CD4-positive, alpha-beta T cell treated with Interleukin-6 at 100 ng/mL for 8 hours (primary cell): ENCODE measurements around the gene GPN1.
"Not testable (repeated sequence)": the region's sequence is repeated elsewhere in the genome, so short reads cannot be mapped to it uniquely, and the experiment has no call there.

Experiments
- DNase-seq: peaks from one replicate; pipeline ENCODE4 v3.0.0-alpha.2; 2020; ENCODE audit warnings: mixed read lengths, low spot score

The GPN1 gene

GRCh38 chr2:27627963-27628766 is 685 bp upstream of the GPN1 start:
- DNase-seq = no peak

- not testable (repeated sequence) for DNase-seq
Observed at GRCh38 chr2:27630257-27630656, 1.4 kb downstream of the GPN1 start.

- DNase-seq = no peak
Observed at GRCh38 chr2:27634291-27634690, 5.4 kb downstream of the GPN1 start.

GRCh38 chr2:27636766-27637165 is 7.9 kb downstream of the GPN1 start:
- no peak for DNase-seq

- DNase-seq = peak; percentile 6
Observed at GRCh38 chr2:27638037-27638637, 9.3 kb downstream of the GPN1 start.

GRCh38 chr2:27638709-27639108 is 9.9 kb downstream of the GPN1 start:
- DNase-seq = no peak

- DNase-seq = no peak
Observed at GRCh38 chr2:27640722-27641245, 11.9 kb downstream of the GPN1 start.

- no peak for DNase-seq
Observed at GRCh38 chr2:27645197-27645596, 16.3 kb downstream of the GPN1 start.

GRCh38 chr2:27647289-27647688 is 18.4 kb downstream of the GPN1 start:
- DNase-seq = no peak

- no peak for DNase-seq
Observed at GRCh38 chr2:27647737-27648136, 18.9 kb downstream of the GPN1 start.

GRCh38 chr2:27651056-27651455 is 22.2 kb downstream of the GPN1 start:
- no peak for DNase-seq

- DNase-seq = no peak
Observed at GRCh38 chr2:27652341-27652740, 23.5 kb downstream of the GPN1 start.

- no peak for DNase-seq
Observed at GRCh38 chr2:27652790-27653189, 23.9 kb downstream of the GPN1 start.

GRCh38 chr2:27653397-27653796 is 24.5 kb downstream of the GPN1 start:
- no peak for DNase-seq

- DNase-seq = no peak
Observed at GRCh38 chr2:27655155-27655951, 26.5 kb downstream of the GPN1 start.

- DNase-seq = no peak
Observed at GRCh38 chr2:27661371-27661770, 32.5 kb downstream of the GPN1 start.

GRCh38 chr2:27663285-27664153 is 34.7 kb downstream of the GPN1 start, which contains the start of the genes SLC4A1AP and SUPT7L:
TSS of gene SLC4A1AP (plus strand) at chr2:27663889. CDS start at chr2:27663915, 26 bp downstream.
TSS of gene SUPT7L (minus strand) at chr2:27663614. CDS start at chr2:27662192, 1,422 bp downstream.
- peak; percentile 62 for DNase-seq

GRCh38 chr2:27664154-27664574 is 35.3 kb downstream of the GPN1 start:
- DNase-seq = no peak

GRCh38 chr2:27664622-27665363 is 35.9 kb downstream of the GPN1 start:
- no peak for DNase-seq

GRCh38 chr2:27667446-27667845 is 38.6 kb downstream of the GPN1 start:
- no peak for DNase-seq

- DNase-seq = no peak
Observed at GRCh38 chr2:27671235-27671634, 42.4 kb downstream of the GPN1 start.
